H9 (cell line): ENCODE measurements around the gene MBLAC1. TPM values are rescaled to one million over a fixed set of nuclear protein-coding genes. Genes with fewer than 3 reads are reported as not detected.

Source experiments
- DNase-seq: peaks from one replicate; pipeline ENCODE4 v3.0.0-alpha.2; 2017
- H2AFZ ChIP-seq: one replicate; pipeline ENCODE4 v1.6.1; 2013; ENCODE audit warnings: mild to moderate bottlenecking, low read length, control low read depth, moderate library complexity
- H2AK5ac ChIP-seq: 2 replicates; pipeline ENCODE4 v1.6.1; 2013; ENCODE audit warnings: low read length, control low read depth, mixed read lengths; ENCODE audit not compliant: insufficient read length
- H2BK120ac ChIP-seq: one replicate; pipeline ENCODE4 v1.6.1; 2013; ENCODE audit warnings: low read depth, mild to moderate bottlenecking, low read length, control low read depth, inconsistent platforms; ENCODE audit not compliant: poor library complexity, severe bottlenecking
- H2BK12ac ChIP-seq: 2 replicates; pipeline ENCODE4 v1.6.1; 2013; ENCODE audit warnings: low read length, control low read depth, mixed read lengths, low read depth; ENCODE audit not compliant: insufficient read length
- H2BK15ac ChIP-seq: 2 replicates; pipeline ENCODE4 v1.6.1; 2013; ENCODE audit warnings: low read depth, low read length, control low read depth
- H2BK20ac ChIP-seq: one replicate; pipeline ENCODE4 v1.6.1; 2013; ENCODE audit warnings: low read depth, mild to moderate bottlenecking, low read length, control low read depth, inconsistent platforms; ENCODE audit not compliant: poor library complexity, severe bottlenecking
- H2BK5ac ChIP-seq: 2 replicates; pipeline ENCODE4 v1.6.1; 2013; ENCODE audit warnings: low read length, control low read depth, mixed read lengths; ENCODE audit not compliant: insufficient read length
- H3K14ac ChIP-seq: 2 replicates; pipeline ENCODE4 v1.6.1; 2013; ENCODE audit warnings: low read length, control low read depth; ENCODE audit not compliant: insufficient read depth
- H3K18ac ChIP-seq: 2 replicates; pipeline ENCODE4 v1.6.1; 2013; ENCODE audit warnings: low read depth, mild to moderate bottlenecking, mixed read lengths, low read length, control low read depth; ENCODE audit not compliant: insufficient read length
- H3K23ac ChIP-seq: 2 replicates; pipeline ENCODE4 v1.6.1; 2013; ENCODE audit warnings: low read length, control low read depth, mixed read lengths, low read depth; ENCODE audit not compliant: insufficient read length
- H3K23me2 ChIP-seq: 2 replicates; pipeline ENCODE4 v1.6.1; 2013; ENCODE audit warnings: low read depth, mild to moderate bottlenecking, mixed read lengths, low read length, control low read depth; ENCODE audit not compliant: insufficient read length, poor library complexity, severe bottlenecking
- H3K27ac ChIP-seq: 2 replicates; pipeline ENCODE4 v1.5.1; 2013; ENCODE audit warnings: low read length, control low read depth, mixed read lengths, low read depth; ENCODE audit not compliant: insufficient read length
- H3K27me3 ChIP-seq: 2 replicates; pipeline ENCODE4 v1.6.1; 2013; ENCODE audit warnings: low read length, control low read depth, inconsistent platforms; ENCODE audit not compliant: insufficient read depth
- H3K4ac ChIP-seq: 2 replicates; pipeline ENCODE4 v1.6.1; 2013; ENCODE audit warnings: low read depth, mild to moderate bottlenecking, control low read depth, inconsistent platforms, low read length, moderate library complexity
- H3K4me1 ChIP-seq: 2 replicates; pipeline ENCODE4 v1.6.1; 2013; ENCODE audit warnings: low read length, control low read depth, inconsistent platforms; ENCODE audit not compliant: insufficient read depth
- H3K4me2 ChIP-seq: 2 replicates; pipeline ENCODE4 v1.6.1; 2013; ENCODE audit warnings: low read length, control low read depth, mixed read lengths; ENCODE audit not compliant: insufficient read length, insufficient read depth
- H3K56ac ChIP-seq: 2 replicates; pipeline ENCODE4 v1.6.1; 2013; ENCODE audit warnings: low read depth, mild to moderate bottlenecking, mixed read lengths, low read length, control low read depth; ENCODE audit not compliant: insufficient read length
- H3K79me1 ChIP-seq: 2 replicates; pipeline ENCODE4 v1.6.1; 2013; ENCODE audit warnings: low read depth, mild to moderate bottlenecking, moderate library complexity, low read length, control low read depth, inconsistent platforms; ENCODE audit not compliant: insufficient read depth, poor library complexity, severe bottlenecking
- H3K79me2 ChIP-seq: 2 replicates; pipeline ENCODE4 v1.6.1; 2013; ENCODE audit warnings: low read length, control low read depth, inconsistent platforms; ENCODE audit not compliant: insufficient read depth
- H3K9ac ChIP-seq: 2 replicates; pipeline ENCODE4 v1.6.1; 2013; ENCODE audit warnings: low read length, control low read depth, mixed read lengths; ENCODE audit not compliant: insufficient read length; ENCODE audit errors: extremely low read depth
- H3K9me3 ChIP-seq: one replicate; pipeline ENCODE4 v1.6.1; 2013; ENCODE audit warnings: low read depth, low read length, inconsistent platforms; ENCODE audit not compliant: control insufficient read depth
- H3T11ph ChIP-seq: one replicate; pipeline ENCODE4 v1.6.1; 2013; ENCODE audit warnings: mild to moderate bottlenecking, low read length, control low read depth, inconsistent platforms
- H4K20me1 ChIP-seq: one replicate; pipeline ENCODE4 v1.6.1; 2013; ENCODE audit not compliant: control insufficient read depth, insufficient read length, insufficient read depth
- H4K5ac ChIP-seq: 2 replicates; pipeline ENCODE4 v1.6.1; 2013; ENCODE audit warnings: low read depth, mild to moderate bottlenecking, mixed read lengths, low read length, control low read depth; ENCODE audit not compliant: insufficient read length
- H4K8ac ChIP-seq: replicated peaks from 2 replicates; pipeline ENCODE4 v1.6.1; 2013; ENCODE audit warnings: low read length, control low read depth, mixed read lengths, low read depth; ENCODE audit not compliant: insufficient read length
- H4K91ac ChIP-seq: 2 replicates; pipeline ENCODE4 v1.6.1; 2013; ENCODE audit warnings: low read depth, mild to moderate bottlenecking, moderate library complexity, mixed read lengths, low read length, control low read depth; ENCODE audit not compliant: insufficient read length
- H3K27ac Mint-ChIP-seq, 3 experiments: 2 replicates in 2 of 3; 3 replicates in 1 of 3; pipeline ENCODE4 v1.8.0; 2020 to 2021; ENCODE audit warnings: mixed read lengths in 3 of 3, mild to moderate bottlenecking in 1 of 3, moderate library complexity in 1 of 3
- H3K27me3 Mint-ChIP-seq: 2 replicates; pipeline ENCODE4 v1.8.0; 2021; ENCODE audit warnings: low read depth, mild to moderate bottlenecking, moderate library complexity, mixed read lengths
- H3K36me3 Mint-ChIP-seq, 3 experiments: 2 replicates in 2 of 3; 3 replicates in 1 of 3; pipeline ENCODE4 v1.8.0; 2020 to 2021; ENCODE audit warnings: low read depth in 3 of 3, mixed read lengths in 3 of 3; ENCODE audit not compliant: insufficient read depth in 1 of 3
- H3K4me1 Mint-ChIP-seq, 2 experiments: 2 replicates each; pipeline ENCODE4 v1.8.0; 2020; ENCODE audit warnings: mixed read lengths in 2 of 2
- H3K4me3 Mint-ChIP-seq, 2 experiments: 2 replicates in 1 of 2; 3 replicates in 1 of 2; pipeline ENCODE4 v1.8.0; 2020 to 2021; ENCODE audit warnings: mild to moderate bottlenecking in 2 of 2, mixed read lengths in 2 of 2, moderate library complexity in 1 of 2
- H3K9me3 Mint-ChIP-seq, 2 experiments: 2 replicates in 1 of 2; 3 replicates in 1 of 2; pipeline ENCODE4 v1.8.0; 2020; ENCODE audit warnings: mild to moderate bottlenecking in 2 of 2, mixed read lengths in 2 of 2, moderate library complexity in 1 of 2
- CTCF ChIP-seq: fragments of 200-600 bp; sonication (generic); conservative IDR thresholded peaks from 3 replicates; pipeline ENCODE4 v1.8.0; 2021; ENCODE audit warnings: antibody characterized with exemption, mild to moderate bottlenecking
- WGBS: extraction: QIAGEN DNeasy Blood & Tissue Kit; methylation state at CpG from one replicate; pipeline ENCODE4 v1.1.7; 2013; ENCODE audit warnings: missing lambda C conversion rate, low lambda C conversion rate, mixed read lengths; ENCODE audit not compliant: insufficient read length; ENCODE audit errors: extremely low coverage; 5-methylcytosine and 5-hydroxymethylcytosine counted together
- total RNA-seq: library from RNA; stranded (reverse); gene quantifications from 2 replicates; pipeline ENCODE4 v1.2.1, GENCODE V29; 2021

MBLAC1 gene
- total RNA-seq, 1 experiment from 2014 or later = 1.9 TPM

- no peak overlapping the region for H3K14ac ChIP-seq
- H4K20me1 ChIP-seq = peaks cover 2% of the 10 kb centered on the region
- H3K4ac ChIP-seq = no peak overlapping the region
- no peaks in the 10 kb centered on the region for H3K27me3 ChIP-seq
- Mint-ChIP-seq H3K27ac (no peak overlapping the region), H3K36me3 (peaks cover 6 to 18% (median 18%) of the 10 kb centered on the region in 3 experiments; a peak in 6 of 7 replicates), H3K9me3 (no peaks in the 10 kb centered on the region), H3K4me1 (peaks cover 17 to 21% of the 10 kb centered on the region in 2 experiments), H3K4me3 (no peak overlapping the region), H3K27me3 (peaks cover 4% of the 10 kb centered on the region; the same call in 1 of the 2 replicates)
- H2BK15ac ChIP-seq = no peak overlapping the region
- H4K91ac ChIP-seq = no peak overlapping the region
- no peaks in the 10 kb centered on the region for H3K79me1 ChIP-seq
- no peak overlapping the region for H4K8ac ChIP-seq
- no peak overlapping the region for H3K56ac ChIP-seq
- no peak overlapping the region for H3K27ac ChIP-seq
- no peak overlapping the region for H2BK120ac ChIP-seq
- no peak overlapping the region for H2BK5ac ChIP-seq
- WGBS = no CpG with 5 or more reads among the region's 2 CpGs
- no peak overlapping the region for H4K5ac ChIP-seq
- no peak overlapping the region for H2AFZ ChIP-seq
- no peak overlapping the region for H2BK20ac ChIP-seq
- no peak overlapping the region for H2AK5ac ChIP-seq
- peaks cover 6% of the 10 kb centered on the region for H3K23me2 ChIP-seq
- no peak for DNase-seq
- H3K9me3 ChIP-seq = no peaks in the 10 kb centered on the region
- H3K4me1 ChIP-seq = no peaks in the 10 kb centered on the region
- H3T11ph ChIP-seq = no peak overlapping the region
- H3K79me2 ChIP-seq = no peaks in the 10 kb centered on the region
- no peak overlapping the region for H3K4me2 ChIP-seq
- H3K18ac ChIP-seq = no peak overlapping the region
- no peak overlapping the region for H3K9ac ChIP-seq
- no peak overlapping the region for H3K23ac ChIP-seq
- no peak overlapping the region for H2BK12ac ChIP-seq
- TF ChIP-seq CTCF = no peak
Measured at GRCh38 chr7:100147278-100147677, 20.5 kb downstream of the MBLAC1 start.
